Hepatocyte (in vitro differentiated cells): ENCODE data around the gene CTCFL.

ENCODE experiments used
- CTCF ChIP-seq: fragments of 200-600 bp; sonication (generic); IDR thresholded peaks from 2 replicates; pipeline ENCODE4 v1.5.1; 2016; ENCODE audit warnings: antibody characterized with exemption, mild to moderate bottlenecking; ENCODE audit not compliant: poor library complexity
- EZH2 ChIP-seq: fragments of 200-600 bp; sonication (generic); IDR thresholded peaks from 2 replicates; pipeline ENCODE4 v1.6.1; 2016; ENCODE audit warnings: antibody characterized with exemption, mild to moderate bottlenecking, borderline replicate concordance

GRCh38 chr20:57481281-57481711, 43.6 kb downstream of the CTCFL start:
- TF ChIP-seq CTCF (no peak), EZH2 (no peak)
